Measurements from ENCODE around the gene RAP1A.

RAP1A gene

DNA sequence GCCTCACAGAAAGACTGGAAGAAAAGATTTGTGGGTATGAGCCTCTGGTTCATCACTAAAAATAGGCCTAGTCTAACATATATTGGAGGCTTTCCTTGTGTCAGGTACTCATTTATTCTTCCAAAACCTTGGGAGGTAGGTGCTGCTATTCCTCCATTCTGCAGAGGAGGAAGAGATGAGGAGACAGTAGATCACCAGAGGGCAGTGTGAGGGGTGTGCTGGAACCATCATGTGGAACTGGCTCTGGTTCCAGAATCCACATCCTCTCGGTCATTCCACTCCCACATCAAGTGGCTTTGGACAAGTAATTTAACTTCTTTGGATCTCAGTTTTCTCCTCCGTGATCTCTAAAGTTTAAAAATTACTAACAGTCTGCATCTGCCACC lies 127.0 kb downstream of the RAP1A start:
- no peak overlapping the region for H3K4me3 Mint-ChIP-seq
- no peak overlapping the region for H3K27ac Mint-ChIP-seq
- H3K4me1 Mint-ChIP-seq: peaks cover 5% of the 10 kb centered on the region
- no peaks in the 10 kb centered on the region for H3K9me3 Mint-ChIP-seq
- ATAC-seq: no peak
- no peaks in the 10 kb centered on the region for H3K36me3 Mint-ChIP-seq
- no peaks in the 10 kb centered on the region for H3K27me3 Mint-ChIP-seq

DNA sequence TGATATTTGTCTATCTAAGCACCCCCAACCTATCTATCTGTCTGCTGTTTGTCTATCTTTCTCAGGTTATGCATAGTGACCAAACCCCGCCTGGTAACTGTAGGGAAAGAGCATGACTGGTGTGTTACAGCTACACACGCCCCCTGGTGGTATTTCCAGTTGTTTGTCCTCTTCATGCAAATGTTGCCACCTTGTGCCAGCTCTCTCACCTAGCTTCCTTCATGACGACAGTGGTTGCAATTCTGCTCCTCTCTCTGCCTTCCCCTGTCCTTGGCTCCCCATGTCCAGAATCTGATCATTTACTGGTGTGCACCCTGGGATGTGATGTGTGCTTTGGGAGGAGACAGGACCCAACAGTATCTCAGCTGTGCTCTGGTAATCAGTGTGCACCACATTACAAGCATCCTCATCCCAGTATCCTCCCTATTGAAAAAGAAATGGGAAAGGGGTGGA lies 127.7 kb downstream of the RAP1A start:
- Mint-ChIP-seq H3K4me3 (no peak overlapping the region), H3K27me3 (no peaks in the 10 kb centered on the region), H3K4me1 (peaks cover 12% of the 10 kb centered on the region), H3K36me3 (no peaks in the 10 kb centered on the region), H3K27ac (peak overlapping the region; percentile 15), H3K9me3 (no peaks in the 10 kb centered on the region)
- peak; percentile 61 for ATAC-seq

DNA sequence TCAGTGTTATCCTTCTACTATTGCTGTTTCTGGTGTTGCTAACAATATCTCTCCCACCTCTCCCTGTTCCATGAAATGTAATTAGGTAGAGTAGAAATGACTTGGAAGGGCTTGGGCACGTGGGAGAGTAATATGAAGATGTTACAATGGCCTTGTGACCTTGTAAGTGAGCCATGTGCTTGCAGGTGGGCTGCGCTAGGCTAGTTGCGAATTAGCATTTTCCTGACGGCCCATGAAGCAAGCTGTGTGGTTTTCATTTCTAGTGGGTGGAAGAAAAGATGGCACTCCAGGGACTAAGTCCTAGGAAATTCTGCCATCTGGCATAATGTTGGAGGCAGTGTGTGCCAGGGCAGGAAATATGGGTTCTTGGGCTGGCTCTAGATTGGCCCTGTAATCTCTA lies 128.4 kb downstream of the RAP1A start:
- no peak overlapping the region for H3K27ac Mint-ChIP-seq
- no peaks in the 10 kb centered on the region for H3K9me3 Mint-ChIP-seq
- H3K36me3 Mint-ChIP-seq: no peaks in the 10 kb centered on the region
- no peaks in the 10 kb centered on the region for H3K27me3 Mint-ChIP-seq
- ATAC-seq: no peak
- no peak overlapping the region for H3K4me3 Mint-ChIP-seq
- H3K4me1 Mint-ChIP-seq: peaks cover 12% of the 10 kb centered on the region

DNA sequence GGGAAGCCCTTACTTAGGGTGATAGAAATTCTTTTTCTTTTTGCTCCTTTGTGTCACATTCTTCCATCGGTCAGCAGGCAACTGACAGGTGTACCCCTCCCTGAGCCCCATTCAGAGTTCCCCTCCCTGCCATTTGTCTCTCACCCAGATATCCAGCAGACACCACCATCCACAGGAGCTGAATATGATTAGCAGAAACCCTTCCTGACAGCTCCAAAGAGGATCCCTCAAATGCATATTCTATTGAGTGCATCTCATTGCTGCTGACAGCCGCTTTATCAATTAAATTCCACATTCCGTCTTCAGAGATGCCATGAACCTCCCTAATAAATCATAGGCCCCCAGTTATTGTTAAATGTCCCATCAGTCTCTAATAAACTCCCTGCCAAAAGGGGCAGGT lies 130.0 kb downstream of the RAP1A start:
- no peaks in the 10 kb centered on the region for H3K27me3 Mint-ChIP-seq
- no peaks in the 10 kb centered on the region for H3K36me3 Mint-ChIP-seq
- no peak overlapping the region for H3K4me3 Mint-ChIP-seq
- no peak overlapping the region for H3K27ac Mint-ChIP-seq
- H3K4me1 Mint-ChIP-seq: peaks cover 21% of the 10 kb centered on the region
- ATAC-seq: no peak
- no peaks in the 10 kb centered on the region for H3K9me3 Mint-ChIP-seq

DNA sequence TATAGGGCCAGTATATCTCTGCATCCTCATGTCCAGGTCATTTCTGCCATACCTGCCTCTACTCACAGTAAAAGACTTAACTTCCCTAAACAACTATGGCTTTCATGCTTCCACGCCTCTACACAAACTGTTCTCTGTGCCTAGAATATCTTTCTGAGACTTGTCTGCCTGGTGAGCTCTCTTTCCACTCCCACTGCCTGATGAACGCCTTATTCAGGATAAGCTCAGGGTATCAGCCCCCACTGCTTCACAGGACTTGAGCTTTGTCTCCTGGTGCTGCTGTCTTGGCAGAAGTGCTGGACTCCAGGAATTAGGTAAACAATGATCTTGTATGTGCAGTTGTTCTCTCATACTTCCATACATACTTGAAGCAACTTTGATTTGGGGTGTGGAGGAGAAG lies 131.3 kb downstream of the RAP1A start:
- H3K27ac Mint-ChIP-seq: no peak overlapping the region
- ATAC-seq: no peak
- peaks cover 25% of the 10 kb centered on the region for H3K4me1 Mint-ChIP-seq
- no peaks in the 10 kb centered on the region for H3K27me3 Mint-ChIP-seq
- no peaks in the 10 kb centered on the region for H3K9me3 Mint-ChIP-seq
- H3K36me3 Mint-ChIP-seq: no peaks in the 10 kb centered on the region
- H3K4me3 Mint-ChIP-seq: no peak overlapping the region

DNA sequence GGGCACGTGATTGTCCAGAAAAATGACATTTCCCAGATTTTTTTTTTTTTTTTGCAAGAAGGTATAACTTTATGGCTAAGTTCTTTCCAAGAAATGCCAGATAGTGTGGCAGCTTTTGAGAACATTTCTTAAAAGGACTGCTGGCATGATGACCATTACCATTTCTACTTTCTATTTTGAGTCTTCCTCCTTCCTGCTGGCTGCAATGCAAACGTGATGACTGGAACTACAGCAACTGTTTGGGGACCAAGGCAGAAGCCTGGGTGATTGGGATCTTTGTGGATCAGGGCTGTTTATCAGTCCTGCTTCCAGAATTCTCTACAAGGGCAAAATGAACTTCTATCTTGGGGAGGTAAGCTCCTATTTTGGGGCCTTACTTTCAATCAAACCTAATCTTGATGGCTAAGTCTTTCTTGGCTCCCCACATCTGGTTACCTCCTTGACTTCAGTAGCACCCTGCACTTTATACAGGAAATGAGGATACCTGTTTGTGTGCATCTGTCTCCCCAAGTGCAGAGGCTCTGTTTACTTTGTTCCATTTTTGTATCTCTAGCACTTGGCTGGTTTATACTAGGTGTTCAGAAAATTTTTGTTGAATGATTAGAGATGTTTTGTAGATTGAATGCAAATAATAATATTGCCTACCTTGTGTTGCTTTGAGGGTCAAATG lies 132.5 kb downstream of the RAP1A start:
- ATAC-seq: no peak
- no peaks in the 10 kb centered on the region for H3K36me3 Mint-ChIP-seq
- no peaks in the 10 kb centered on the region for H3K9me3 Mint-ChIP-seq
- H3K27me3 Mint-ChIP-seq: no peaks in the 10 kb centered on the region
- no peak overlapping the region for H3K27ac Mint-ChIP-seq
- no peak overlapping the region for H3K4me3 Mint-ChIP-seq
- H3K4me1 Mint-ChIP-seq: peaks cover 34% of the 10 kb centered on the region

DNA sequence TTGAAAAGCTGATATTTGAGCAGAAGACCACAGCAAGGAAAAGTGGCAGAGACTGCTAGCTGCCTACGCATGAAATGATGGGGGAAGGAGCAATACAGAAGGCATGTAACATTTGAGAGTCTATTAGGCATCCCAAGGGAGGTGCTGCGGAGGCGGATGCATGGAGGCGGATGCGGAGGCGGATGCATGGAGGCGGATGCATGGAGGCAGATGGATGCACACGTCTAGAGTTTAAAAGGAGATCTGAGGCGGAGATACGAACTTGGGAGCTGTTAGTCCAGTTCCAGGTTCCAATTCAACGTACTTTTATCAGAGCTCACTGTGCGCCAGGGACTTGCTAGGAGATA lies 135.4 kb downstream of the RAP1A start:
- no peaks in the 10 kb centered on the region for H3K27me3 Mint-ChIP-seq
- H3K27ac Mint-ChIP-seq: peak overlapping the region; percentile 98
- H3K36me3 Mint-ChIP-seq: peaks cover 15% of the 10 kb centered on the region
- ATAC-seq: no peak
- peaks cover 31% of the 10 kb centered on the region for H3K4me1 Mint-ChIP-seq
- no peaks in the 10 kb centered on the region for H3K9me3 Mint-ChIP-seq
- peak overlapping the region; percentile 90 for H3K4me3 Mint-ChIP-seq

DNA sequence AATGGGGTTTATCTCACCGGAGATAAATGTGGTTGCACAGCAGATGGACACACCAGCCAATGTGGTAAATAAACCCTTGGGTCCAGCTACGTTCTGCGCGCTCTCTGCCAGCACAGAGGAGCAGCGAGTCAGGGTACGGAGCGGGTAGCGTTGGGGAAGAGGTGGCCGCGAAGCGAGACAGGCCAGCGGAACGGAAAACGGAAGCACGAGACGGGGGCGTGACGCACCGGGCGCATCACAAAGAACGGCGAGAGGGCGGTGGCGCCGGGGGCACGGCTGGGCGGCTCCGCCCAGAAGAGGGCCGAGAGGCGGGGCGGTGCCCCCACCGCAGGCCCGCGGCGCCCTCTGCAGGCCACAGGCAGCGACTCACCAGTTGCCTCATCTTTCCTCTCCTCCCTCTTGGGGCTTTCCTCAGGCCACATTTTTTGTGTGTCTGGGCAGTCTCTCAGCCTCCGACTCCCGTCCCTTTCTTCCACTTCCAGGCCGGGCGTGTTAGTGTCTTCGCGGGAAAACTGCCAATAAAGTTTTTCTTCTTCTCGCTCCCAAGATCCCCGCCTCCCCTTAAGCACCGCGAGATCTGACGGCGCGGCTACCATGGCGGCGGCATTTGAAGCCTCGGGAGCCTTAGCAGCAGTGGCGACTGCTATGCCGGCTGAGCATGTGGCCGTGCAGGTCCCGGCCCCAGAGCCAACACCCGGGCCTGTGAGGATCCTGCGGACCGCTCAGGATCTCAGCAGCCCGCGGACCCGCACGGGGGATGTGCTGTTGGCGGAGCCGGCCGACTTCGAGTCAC lies 135.9 kb downstream of the RAP1A start, which contains the start of gene DDX20:
DDX20 (plus strand) TSS at position 571 of the 793 bp plus-strand sequence; CDS start at position 595, 24 bp downstream.
- peaks cover 18% of the 10 kb centered on the region for H3K36me3 Mint-ChIP-seq

DNA sequence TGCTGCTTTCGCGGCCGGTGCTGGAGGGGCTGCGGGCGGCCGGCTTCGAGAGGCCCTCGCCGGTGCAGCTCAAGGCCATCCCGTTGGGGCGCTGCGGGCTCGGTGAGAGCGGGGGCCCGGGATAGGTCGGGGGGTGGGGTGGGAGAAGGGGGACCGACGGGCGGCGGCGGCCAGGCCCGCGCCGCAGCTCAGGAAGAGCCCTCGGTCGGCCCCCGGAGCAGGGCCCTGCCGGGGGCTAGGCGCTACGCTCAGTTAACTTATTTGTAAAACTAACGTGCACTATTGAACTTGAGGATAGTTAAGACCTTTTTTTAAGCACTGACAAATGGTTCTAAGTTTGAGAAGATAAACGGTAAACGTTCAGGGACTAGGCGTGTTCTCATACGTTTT lies 136.5 kb downstream of the RAP1A start:
- H3K27ac Mint-ChIP-seq: peak overlapping the region; percentile 98
- H3K4me1 Mint-ChIP-seq: peaks cover 31% of the 10 kb centered on the region
- peaks cover 18% of the 10 kb centered on the region for H3K36me3 Mint-ChIP-seq
- no peaks in the 10 kb centered on the region for H3K27me3 Mint-ChIP-seq
- ATAC-seq: peak; percentile 38
- no peaks in the 10 kb centered on the region for H3K9me3 Mint-ChIP-seq
- H3K4me3 Mint-ChIP-seq: peak overlapping the region; percentile 90

More for the DNA sequence above, 135.9 kb downstream of the RAP1A start, which contains the start of gene DDX20:
- H3K4me3 Mint-ChIP-seq: peak within 1 kb of the TSS; percentile 90
- H3K27ac Mint-ChIP-seq: peak within 1 kb of the TSS; percentile 98
- H3K4me1 Mint-ChIP-seq: peaks cover 31% of the 10 kb centered on the region
- ATAC-seq: peak; percentile 97
- no peaks in the 10 kb centered on the region for H3K9me3 Mint-ChIP-seq
- H3K27me3 Mint-ChIP-seq: no peaks in the 10 kb centered on the region

DNA sequence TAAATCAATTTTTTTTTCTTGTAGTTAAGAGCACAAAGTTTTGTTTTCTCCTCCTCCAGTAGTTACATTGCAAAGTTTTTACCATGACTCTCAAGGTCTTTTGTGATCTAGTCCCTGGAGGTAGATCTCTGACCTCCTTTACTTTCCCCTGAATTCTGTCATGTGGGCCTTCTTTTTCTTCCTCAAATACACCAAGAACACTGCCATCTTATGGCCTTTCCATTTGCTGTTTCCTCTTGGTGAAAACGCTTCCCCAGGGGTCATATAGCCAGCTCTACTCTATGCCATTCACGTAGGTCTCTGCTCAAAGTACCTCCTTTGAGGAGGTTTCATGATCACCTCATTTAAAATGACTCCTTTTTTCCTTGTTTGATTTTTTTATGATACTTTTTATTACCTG lies 138.8 kb downstream of the RAP1A start:
- Mint-ChIP-seq H3K36me3 (peaks cover 34% of the 10 kb centered on the region), H3K9me3 (no peaks in the 10 kb centered on the region), H3K4me1 (peaks cover 24% of the 10 kb centered on the region), H3K27me3 (no peaks in the 10 kb centered on the region), H3K4me3 (no peak overlapping the region), H3K27ac (no peak overlapping the region)
- ATAC-seq: no peak

DNA sequence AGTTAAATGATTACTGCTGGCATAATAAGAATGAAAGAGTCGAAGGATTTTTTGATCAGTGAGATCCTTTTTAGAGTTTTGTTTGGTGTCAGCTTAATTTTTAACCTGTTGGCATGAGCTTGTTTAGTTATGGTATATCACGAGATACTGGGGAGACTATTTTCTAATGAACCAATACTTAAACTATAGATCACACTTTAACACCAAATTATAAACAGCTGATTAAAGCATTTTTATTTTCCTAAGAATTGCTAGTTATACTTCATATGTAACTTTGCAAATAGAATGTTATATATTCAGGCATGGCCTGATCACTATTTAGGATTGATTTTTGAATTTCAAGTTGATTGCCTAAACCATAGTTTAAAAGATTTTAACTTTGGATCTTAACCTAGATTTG lies 142.1 kb downstream of the RAP1A start:
- H3K36me3 Mint-ChIP-seq: peaks cover 55% of the 10 kb centered on the region
- no peaks in the 10 kb centered on the region for H3K27me3 Mint-ChIP-seq
- no peaks in the 10 kb centered on the region for H3K9me3 Mint-ChIP-seq
- no peak overlapping the region for H3K4me3 Mint-ChIP-seq
- no peak for ATAC-seq
- no peak overlapping the region for H3K27ac Mint-ChIP-seq
- H3K4me1 Mint-ChIP-seq: peaks cover 5% of the 10 kb centered on the region

DNA sequence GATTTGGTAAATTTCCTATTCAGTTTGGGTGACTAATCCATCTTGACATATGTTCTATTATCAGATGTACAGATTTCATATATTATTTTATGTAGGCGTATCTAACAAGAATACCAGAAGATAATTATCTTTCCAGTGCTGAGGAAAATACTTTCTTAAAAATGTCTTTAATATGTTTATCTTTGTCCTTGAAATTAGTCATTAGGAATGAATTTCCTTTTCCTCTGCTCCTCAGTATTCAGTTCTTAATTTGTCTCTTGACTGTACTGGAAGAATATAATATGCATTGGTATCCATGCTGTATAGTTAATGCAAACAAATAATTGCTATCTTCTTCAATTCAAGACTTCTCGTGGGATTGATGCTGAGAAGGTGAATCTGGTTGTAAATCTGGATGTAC lies 142.7 kb downstream of the RAP1A start:
- no peak for ATAC-seq
- H3K27ac Mint-ChIP-seq: no peak overlapping the region
- no peaks in the 10 kb centered on the region for H3K9me3 Mint-ChIP-seq
- peaks cover 55% of the 10 kb centered on the region for H3K36me3 Mint-ChIP-seq
- H3K27me3 Mint-ChIP-seq: no peaks in the 10 kb centered on the region
- H3K4me3 Mint-ChIP-seq: no peak overlapping the region
- no peaks in the 10 kb centered on the region for H3K4me1 Mint-ChIP-seq
